ENCODE data around the gene GLTP. TPM values are rescaled to one million over a fixed set of nuclear protein-coding genes. Genes with fewer than 3 reads are reported as not detected.

The GLTP gene
- total and polyA plus RNA-seq, 4 donors: 31.2 to 49.2 (median 40.8) TPM

DNA sequence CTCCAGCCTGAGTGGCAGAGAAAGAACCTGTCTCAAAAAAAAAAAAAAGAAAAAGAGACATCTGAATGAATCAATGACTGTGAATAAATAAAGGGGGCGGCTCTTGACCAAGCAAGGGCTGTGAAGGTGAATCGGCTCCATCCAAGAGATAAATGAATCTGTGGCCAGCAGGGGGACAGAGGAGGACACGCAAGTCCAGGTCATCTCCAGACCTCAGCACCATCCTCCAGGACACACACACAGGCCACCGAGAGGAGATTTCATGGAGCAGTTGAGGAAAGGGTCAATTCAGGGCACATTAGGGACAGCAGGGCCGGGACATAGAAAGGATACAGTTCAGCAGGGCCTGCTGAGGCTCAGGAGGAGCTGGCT is 68.7 kb downstream of the GLTP start:
- no peaks in the 10 kb centered on the region for H3K4me1 ChIP-seq (ENCODE audit: control insufficient read depth in 5 of 5, insufficient read depth in 5 of 5, low read length in 5 of 5)
- no peaks in the 10 kb centered on the region for H3K27me3 ChIP-seq (ENCODE audit: control insufficient read depth in 3 of 3, insufficient read depth in 3 of 3, low read length in 2 of 3)
- DNase-seq (no peak), ATAC-seq (ENCODE audit: insufficient read depth, low FRiP score) (no peak)
- H3K4me3 ChIP-seq: no peak overlapping the region
- WGBS, 2 donors: 78 to 80% methylated on average over 5 of the region's 5 CpGs
- H3K9me3 ChIP-seq (ENCODE audit: control insufficient read depth in 4 of 4, insufficient read depth in 3 of 4, low read length in 3 of 4): no peaks in the 10 kb centered on the region
- TF ChIP-seq, protein P1, sequence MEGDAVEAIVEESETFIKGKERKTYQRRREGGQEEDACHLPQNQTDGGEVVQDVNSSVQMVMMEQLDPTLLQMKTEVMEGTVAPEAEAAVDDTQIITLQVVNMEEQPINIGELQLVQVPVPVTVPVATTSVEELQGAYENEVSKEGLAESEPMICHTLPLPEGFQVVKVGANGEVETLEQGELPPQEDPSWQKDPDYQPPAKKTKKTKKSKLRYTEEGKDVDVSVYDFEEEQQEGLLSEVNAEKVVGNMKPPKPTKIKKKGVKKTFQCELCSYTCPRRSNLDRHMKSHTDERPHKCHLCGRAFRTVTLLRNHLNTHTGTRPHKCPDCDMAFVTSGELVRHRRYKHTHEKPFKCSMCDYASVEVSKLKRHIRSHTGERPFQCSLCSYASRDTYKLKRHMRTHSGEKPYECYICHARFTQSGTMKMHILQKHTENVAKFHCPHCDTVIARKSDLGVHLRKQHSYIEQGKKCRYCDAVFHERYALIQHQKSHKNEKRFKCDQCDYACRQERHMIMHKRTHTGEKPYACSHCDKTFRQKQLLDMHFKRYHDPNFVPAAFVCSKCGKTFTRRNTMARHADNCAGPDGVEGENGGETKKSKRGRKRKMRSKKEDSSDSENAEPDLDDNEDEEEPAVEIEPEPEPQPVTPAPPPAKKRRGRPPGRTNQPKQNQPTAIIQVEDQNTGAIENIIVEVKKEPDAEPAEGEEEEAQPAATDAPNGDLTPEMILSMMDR (IDR thresholded peaks at IDR 0.05; ENCODE audit: control extremely low read depth, extremely low read depth): no peak
- peaks cover 0 to 3% (median 0%) of the 10 kb centered on the region in 4 donors for H3K36me3 ChIP-seq (ENCODE audit: control insufficient read depth in 4 of 4, insufficient read depth in 4 of 4, low read length in 4 of 4)
- no peak overlapping the region for H3K9ac ChIP-seq (ENCODE audit: insufficient read depth in 1 of 2, low read length in 2 of 2)
- H3K27ac ChIP-seq (ENCODE audit: low read depth in 1 of 2, low read length in 1 of 2): no peak overlapping the region

DNA sequence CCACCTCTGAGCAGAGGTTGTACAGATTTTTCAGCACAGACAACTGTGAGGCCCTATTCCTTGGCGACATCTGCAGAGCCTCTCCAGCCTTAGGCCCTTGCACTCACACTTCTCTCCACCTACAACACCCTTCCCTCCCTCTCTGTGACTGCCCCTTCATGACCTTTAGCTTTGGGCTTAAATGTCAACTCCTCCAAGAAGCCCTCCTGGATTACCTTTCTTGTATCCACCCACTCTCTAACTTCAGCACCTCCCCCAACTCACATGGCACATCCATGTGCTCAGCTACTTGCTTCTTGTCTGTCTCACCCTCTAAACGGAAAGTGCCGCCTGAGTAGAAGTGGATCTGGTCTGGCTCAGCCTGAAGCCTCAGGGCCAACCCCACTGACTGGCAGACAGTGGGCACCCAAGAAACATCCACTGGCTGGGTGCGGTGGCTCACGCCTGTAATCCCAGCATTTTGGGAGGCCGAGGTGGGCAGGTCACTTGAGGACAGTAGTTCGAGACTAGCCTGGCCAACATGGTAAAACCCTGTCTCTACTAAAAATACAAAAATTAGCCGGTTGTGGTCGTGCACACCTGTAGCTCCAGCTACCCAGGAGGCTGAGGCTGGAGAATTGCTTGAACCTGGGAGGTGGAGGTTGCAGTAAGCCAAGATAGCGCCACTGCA is 69.3 kb downstream of the GLTP start:
- no peak overlapping the region for H3K9ac ChIP-seq (ENCODE audit: insufficient read depth in 1 of 2, low read length in 2 of 2)
- no peaks in the 10 kb centered on the region for H3K27me3 ChIP-seq (ENCODE audit: control insufficient read depth in 3 of 3, insufficient read depth in 3 of 3, low read length in 2 of 3)
- peaks cover 0 to 3% (median 0%) of the 10 kb centered on the region in 4 donors for H3K36me3 ChIP-seq (ENCODE audit: control insufficient read depth in 4 of 4, insufficient read depth in 4 of 4, low read length in 4 of 4)
- H3K4me3 ChIP-seq: no peak overlapping the region
- 92 to 95% methylated on average over 10 of the region's 10 CpGs for WGBS, 2 donors
- H3K4me1 ChIP-seq (ENCODE audit: control insufficient read depth in 5 of 5, insufficient read depth in 5 of 5, low read length in 5 of 5): no peaks in the 10 kb centered on the region
- no peaks in the 10 kb centered on the region for H3K9me3 ChIP-seq (ENCODE audit: control insufficient read depth in 4 of 4, insufficient read depth in 3 of 4, low read length in 3 of 4)
- DNase-seq (no peak), ATAC-seq (ENCODE audit: insufficient read depth, low FRiP score) (no peak)
- no peak overlapping the region for H3K27ac ChIP-seq (ENCODE audit: low read depth in 1 of 2, low read length in 1 of 2)
- TF ChIP-seq, protein P1 (IDR thresholded peaks at IDR 0.05; ENCODE audit: control extremely low read depth, extremely low read depth): no peak

DNA sequence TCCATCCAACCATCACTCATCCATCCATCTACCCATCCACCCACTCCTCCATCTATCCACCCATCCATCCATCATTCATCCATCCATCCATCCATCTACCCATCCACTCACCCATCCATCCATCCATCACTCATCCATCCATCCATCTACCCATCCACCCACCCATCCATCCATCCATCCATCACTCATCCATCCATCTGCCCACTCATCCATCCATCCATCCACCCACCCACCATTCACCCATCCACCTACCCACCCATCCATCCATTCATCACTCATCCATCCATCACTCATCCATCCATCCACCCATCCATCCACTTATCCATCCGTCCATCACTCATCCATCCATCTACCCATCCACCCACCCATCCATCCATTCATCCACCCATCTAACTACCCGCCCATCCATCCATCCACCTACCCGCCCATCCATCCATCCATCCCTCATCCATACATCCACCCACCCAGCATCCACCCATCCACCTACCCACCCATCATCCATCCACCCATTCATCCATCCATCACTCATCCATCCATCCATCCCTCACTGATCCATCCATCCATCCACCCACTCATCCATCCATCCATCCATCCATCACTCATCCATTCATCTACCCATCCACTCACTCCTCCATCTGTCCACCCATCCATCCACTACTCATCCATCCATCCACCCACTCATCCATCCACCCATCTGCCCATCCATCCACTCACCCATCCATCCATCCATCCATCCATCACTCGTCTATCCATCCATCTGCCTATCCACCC is 71.3 kb downstream of the GLTP start:
- 94 to 97% methylated on average over 4 of the region's 4 CpGs for WGBS, 2 donors
- H3K9me3 ChIP-seq (ENCODE audit: control insufficient read depth in 4 of 4, insufficient read depth in 3 of 4, low read length in 3 of 4): no peaks in the 10 kb centered on the region
- ATAC-seq (ENCODE audit: insufficient read depth, low FRiP score): no peak

More for the DNA sequence above, 71.3 kb downstream of the GLTP start:
- Histone ChIP-seq H3K27me3 (ENCODE audit: control insufficient read depth in 3 of 3, insufficient read depth in 3 of 3, low read length in 2 of 3) (no peaks in the 10 kb centered on the region), H3K4me3 (no peak overlapping the region), H3K36me3 (ENCODE audit: control insufficient read depth in 4 of 4, insufficient read depth in 4 of 4, low read length in 4 of 4) (peaks cover 0 to 3% (median 0%) of the 10 kb centered on the region in 4 donors), H3K27ac (ENCODE audit: low read depth in 1 of 2, low read length in 1 of 2) (no peak overlapping the region), H3K4me1 (ENCODE audit: control insufficient read depth in 5 of 5, insufficient read depth in 5 of 5, low read length in 5 of 5) (peaks cover 0 to 3% (median 0%) of the 10 kb centered on the region in 5 donors), H3K9ac (ENCODE audit: insufficient read depth in 1 of 2, low read length in 2 of 2) (no peak overlapping the region)
- no peak for DNase-seq
- TF ChIP-seq, protein P1 (IDR thresholded peaks at IDR 0.05; ENCODE audit: control extremely low read depth, extremely low read depth): no peak

Measured in lung (tissue), 12 donors.